KOPT-K1 (cell line): ENCODE measurements around the gene TTBK1.

Experiments
- H3K27ac ChIP-seq: fragments of 200-600 bp; sonication (generic); 2 replicates; pipeline ENCODE4 v1.5.1; 2016; ENCODE audit warnings: antibody characterized with exemption, mild to moderate bottlenecking, low read depth, low read length; ENCODE audit not compliant: poor library complexity, severe bottlenecking
- H3K36me3 ChIP-seq: fragments of 200-600 bp; sonication (generic); 2 replicates; pipeline ENCODE4 v1.5.1; 2017; ENCODE audit warnings: antibody characterized with exemption, mild to moderate bottlenecking, low read length, moderate library complexity; ENCODE audit not compliant: insufficient read depth
- H3K9me3 ChIP-seq: fragments of 200-600 bp; sonication (generic); 2 replicates; pipeline ENCODE4 v1.5.1; 2017; ENCODE audit warnings: antibody characterized with exemption, low read length, mild to moderate bottlenecking; ENCODE audit not compliant: insufficient read depth, poor library complexity, severe bottlenecking

Gene TTBK1

GRCh38 chr6:43239054-43239453, 4.2 kb upstream of the TTBK1 start:
- no peak overlapping the region for H3K27ac ChIP-seq
- H3K36me3 ChIP-seq = no peaks in the 10 kb centered on the region
- no peaks in the 10 kb centered on the region for H3K9me3 ChIP-seq

GRCh38 chr6:43240950-43241349, 2.3 kb upstream of the TTBK1 start:
- H3K9me3 ChIP-seq = no peaks in the 10 kb centered on the region
- no peaks in the 10 kb centered on the region for H3K36me3 ChIP-seq
- no peak overlapping the region for H3K27ac ChIP-seq

GRCh38 chr6:43241446-43241845, 1.8 kb upstream of the TTBK1 start:
- no peak overlapping the region for H3K27ac ChIP-seq
- H3K9me3 ChIP-seq = no peaks in the 10 kb centered on the region
- no peaks in the 10 kb centered on the region for H3K36me3 ChIP-seq

- no peaks in the 10 kb centered on the region for H3K9me3 ChIP-seq
Measured at GRCh38 chr6:43243664-43244321, 512 bp downstream of the TTBK1 start.

GRCh38 chr6:43246301-43247113, 3.2 kb downstream of the TTBK1 start:
- no peaks in the 10 kb centered on the region for H3K36me3 ChIP-seq
- no peak overlapping the region for H3K27ac ChIP-seq
- H3K9me3 ChIP-seq = no peaks in the 10 kb centered on the region

More at GRCh38 chr6:43243664-43244321, 512 bp downstream of the TTBK1 start:
- Histone ChIP-seq H3K27ac (no peak overlapping the region), H3K36me3 (no peaks in the 10 kb centered on the region)

- H3K36me3 ChIP-seq = no peaks in the 10 kb centered on the region
- H3K9me3 ChIP-seq = no peaks in the 10 kb centered on the region
- H3K27ac ChIP-seq = no peak overlapping the region
Measured at GRCh38 chr6:43247114-43247999, 4.1 kb downstream of the TTBK1 start.

- H3K9me3 ChIP-seq = no peaks in the 10 kb centered on the region
- no peak overlapping the region for H3K27ac ChIP-seq
- H3K36me3 ChIP-seq = no peaks in the 10 kb centered on the region
Measured at GRCh38 chr6:43248101-43248500, 4.8 kb downstream of the TTBK1 start.

- Histone ChIP-seq H3K9me3 (no peaks in the 10 kb centered on the region), H3K27ac (no peak overlapping the region), H3K36me3 (no peaks in the 10 kb centered on the region)
Measured at GRCh38 chr6:43248791-43249190, 5.5 kb downstream of the TTBK1 start.

- no peaks in the 10 kb centered on the region for H3K9me3 ChIP-seq
- H3K27ac ChIP-seq = no peak overlapping the region
- H3K36me3 ChIP-seq = no peaks in the 10 kb centered on the region
Measured at GRCh38 chr6:43250992-43251373, 7.7 kb downstream of the TTBK1 start.

- H3K36me3 ChIP-seq = no peaks in the 10 kb centered on the region
- H3K27ac ChIP-seq = no peak overlapping the region
Measured at GRCh38 chr6:43253401-43253800, 10.1 kb downstream of the TTBK1 start.

GRCh38 chr6:43254138-43254817, 11.0 kb downstream of the TTBK1 start:
- H3K27ac ChIP-seq = no peak overlapping the region
- no peaks in the 10 kb centered on the region for H3K36me3 ChIP-seq
- no peaks in the 10 kb centered on the region for H3K9me3 ChIP-seq

More at GRCh38 chr6:43253401-43253800, 10.1 kb downstream of the TTBK1 start:
- H3K9me3 ChIP-seq = no peaks in the 10 kb centered on the region

GRCh38 chr6:43254846-43255245, 11.6 kb downstream of the TTBK1 start:
- H3K9me3 ChIP-seq = no peaks in the 10 kb centered on the region
- H3K27ac ChIP-seq = no peak overlapping the region
- no peaks in the 10 kb centered on the region for H3K36me3 ChIP-seq

GRCh38 chr6:43255408-43256054, 12.2 kb downstream of the TTBK1 start:
- Histone ChIP-seq H3K36me3 (no peaks in the 10 kb centered on the region), H3K9me3 (no peaks in the 10 kb centered on the region), H3K27ac (no peak overlapping the region)

GRCh38 chr6:43256670-43257366, 13.5 kb downstream of the TTBK1 start:
- Histone ChIP-seq H3K36me3 (no peaks in the 10 kb centered on the region), H3K27ac (no peak overlapping the region), H3K9me3 (no peaks in the 10 kb centered on the region)
